Activated naive CD8-positive, alpha-beta T cell treated with anti-CD3 and anti-CD28 coated beads, Interleukin-2, amount 10 ng/mL, durations not matched to agents 7 days and 5 days (primary cell): ENCODE data around the gene EVX2. TPM values are rescaled to one million over a fixed set of nuclear protein-coding genes. Genes with fewer than 3 reads are reported as not detected.

Source experiments
- ATAC-seq: fragments of 150-1000 bp; cut with Tn5 transposase; one replicate; pipeline ENCODE4 v1.10.0; 2021; ENCODE audit warnings: low read depth, moderate library complexity
- POLR2A ChIA-PET: fragments of 350-600 bp; sonication (Branson Sonifier 250); formaldehyde crosslinking; loops from one replicate; lab custom pipeline; 2021; ENCODE audit warnings: antibody characterized with exemption; lab: Charles Lee
- DNase-seq: peaks from one replicate; pipeline ENCODE4 v3.0.0; 2021
- H3K27ac Mint-ChIP-seq: one replicate; pipeline ENCODE4 v1.8.0; 2022; ENCODE audit warnings: mild to moderate bottlenecking, mixed read lengths
- H3K27me3 Mint-ChIP-seq: one replicate; pipeline ENCODE4 v1.8.0; 2022; ENCODE audit warnings: mild to moderate bottlenecking, moderate library complexity, mixed read lengths
- H3K36me3 Mint-ChIP-seq: one replicate; pipeline ENCODE4 v1.8.0; 2021; ENCODE audit warnings: mild to moderate bottlenecking, mixed read lengths
- H3K4me1 Mint-ChIP-seq: one replicate; pipeline ENCODE4 v1.8.0; 2021; ENCODE audit warnings: mixed read lengths
- H3K4me3 Mint-ChIP-seq: one replicate; pipeline ENCODE4 v1.8.0; 2022; ENCODE audit warnings: mild to moderate bottlenecking, moderate library complexity, mixed read lengths
- H3K9me3 Mint-ChIP-seq: one replicate; pipeline ENCODE4 v1.8.0; 2021; ENCODE audit warnings: mixed read lengths
- total RNA-seq, 2 experiments: library from RNA; stranded (reverse); gene quantifications; one replicate each; pipeline ENCODE4 v1.2.3, GENCODE V29; 2021

EVX2 gene
- total RNA-seq, 2 experiments from 2014 or later = not detected

DNA sequence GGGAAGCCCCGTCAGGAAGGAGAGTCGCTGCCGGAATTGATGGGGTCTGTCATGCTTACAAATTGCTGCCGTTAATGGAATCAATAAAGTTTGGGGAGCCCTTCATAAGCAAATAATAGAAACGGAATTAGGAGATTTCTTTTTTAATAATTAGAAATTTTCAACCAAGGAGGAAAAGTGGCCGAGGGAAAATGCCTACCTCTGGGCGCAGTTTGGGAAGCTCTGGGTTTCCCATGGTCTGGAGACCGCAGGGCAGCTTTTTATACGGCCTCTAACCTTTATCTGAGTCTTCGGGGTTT is 1.3 kb downstream of the EVX2 start:
- Mint-ChIP-seq H3K27me3 (peaks cover 85% of the 10 kb centered on the region), H3K36me3 (peaks cover 10% of the 10 kb centered on the region), H3K27ac (peak overlapping the region; percentile 83), H3K9me3 (peaks cover 12% of the 10 kb centered on the region), H3K4me3 (no peak overlapping the region), H3K4me1 (peaks cover 7% of the 10 kb centered on the region)
- no peak for ATAC-seq
- DNase-seq = no peak
- POLR2A ChIA-PET = no interaction called here

DNA sequence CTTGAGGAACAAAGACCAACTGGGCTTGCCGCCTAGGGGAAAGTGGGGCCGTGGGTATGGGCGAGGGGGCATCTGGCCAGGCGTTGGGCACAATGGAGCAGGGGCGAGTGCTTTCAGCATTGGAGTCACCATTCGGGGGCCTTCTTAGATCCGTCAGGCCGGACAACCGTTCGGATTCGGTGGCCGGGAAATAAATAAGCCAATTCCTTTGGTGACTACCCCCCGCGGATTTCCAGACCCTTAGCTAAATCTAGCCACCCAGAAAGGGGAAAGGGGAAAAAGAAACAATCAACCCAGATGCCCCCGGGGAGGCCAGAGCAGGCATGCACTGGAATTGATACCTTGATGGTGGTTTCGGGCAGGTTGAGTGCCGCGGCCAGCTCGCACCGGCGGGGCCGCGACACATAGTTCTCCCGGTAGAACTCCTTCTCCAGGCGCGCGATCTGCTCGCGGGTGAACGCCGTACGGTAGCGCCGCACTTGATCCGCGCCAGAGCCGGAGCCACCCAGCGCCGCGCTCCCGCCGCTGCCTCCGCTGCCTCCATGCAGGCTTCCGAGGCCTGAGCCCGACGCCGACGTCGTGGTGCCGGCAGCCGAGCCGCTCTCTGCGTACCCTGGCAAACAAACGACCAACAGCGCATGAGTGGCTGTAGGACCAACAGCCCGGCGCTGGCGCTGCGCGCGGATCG is 1.8 kb downstream of the EVX2 start:
- ATAC-seq = no peak
- Mint-ChIP-seq H3K4me1 (peaks cover 7% of the 10 kb centered on the region), H3K27ac (peak overlapping the region; percentile 83), H3K36me3 (peaks cover 10% of the 10 kb centered on the region), H3K27me3 (peaks cover 85% of the 10 kb centered on the region), H3K9me3 (peaks cover 12% of the 10 kb centered on the region), H3K4me3 (peak overlapping the region; percentile 16)
- POLR2A ChIA-PET = no interaction called here
- peak; percentile 56 for DNase-seq

DNA sequence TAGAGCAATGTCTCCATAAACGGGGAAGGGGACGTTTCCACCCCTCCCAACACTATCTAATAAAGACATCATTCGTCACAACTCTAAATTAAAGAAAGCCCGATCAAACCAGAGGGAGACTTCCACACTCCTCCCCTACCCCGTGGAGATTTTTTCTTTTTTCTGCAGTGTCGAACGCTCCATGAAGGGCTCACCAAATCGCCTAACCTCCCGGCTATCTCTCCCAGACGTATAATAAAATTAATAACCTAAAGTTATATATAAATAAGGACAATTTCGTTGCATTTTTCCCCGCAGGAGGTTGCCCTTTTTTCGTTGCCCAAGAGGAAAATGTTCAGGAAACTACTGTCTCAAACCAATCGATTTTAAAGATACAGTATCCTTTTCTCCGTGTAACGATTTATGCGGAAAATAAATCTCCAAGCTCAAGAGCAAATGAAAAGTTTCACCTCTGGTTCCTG is 2.4 kb downstream of the EVX2 start:
- DNase-seq = no peak

DNA sequence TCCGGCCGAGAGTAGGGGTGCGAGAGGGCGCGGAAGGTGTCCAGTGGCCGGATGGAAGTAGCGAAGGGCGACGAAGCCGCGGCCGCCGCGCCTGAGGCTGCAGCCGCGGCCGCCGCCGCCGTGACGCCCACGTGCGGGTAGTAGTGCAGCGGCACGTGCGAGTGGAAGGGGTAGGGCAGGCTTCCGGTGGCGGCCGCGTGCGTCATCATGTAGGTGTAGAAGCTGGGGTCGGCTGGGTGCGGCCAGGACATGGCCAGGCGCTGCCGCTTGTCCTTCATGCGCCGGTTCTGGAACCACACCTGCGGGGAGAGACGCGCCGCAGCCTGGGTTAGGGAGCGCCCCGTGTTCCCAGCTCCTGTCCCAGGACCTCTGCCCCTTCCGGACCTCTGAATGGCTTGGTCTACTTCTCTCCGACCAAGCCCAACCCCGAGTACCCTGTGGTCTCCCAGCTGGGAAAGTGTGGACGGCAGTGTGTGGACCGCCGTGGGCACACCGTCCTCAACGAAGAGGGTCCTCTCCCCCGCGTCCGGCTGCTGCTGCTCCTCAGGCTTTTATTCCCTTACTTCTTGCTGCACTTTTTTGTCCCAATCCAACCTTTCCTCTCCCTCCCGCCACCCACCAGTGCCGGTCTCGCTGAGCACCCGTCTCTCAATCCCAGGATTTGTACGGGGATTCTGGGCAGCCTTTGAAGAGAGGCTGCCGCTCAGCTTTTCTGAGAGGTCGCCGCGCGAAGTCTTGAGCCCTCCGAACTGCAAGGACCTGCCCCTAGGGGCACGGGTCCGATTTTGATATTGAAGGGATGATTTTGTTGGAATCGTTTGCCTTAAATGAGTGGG is 3.0 kb downstream of the EVX2 start:
- DNase-seq (no peak), ATAC-seq (no peak)
- H3K4me3 Mint-ChIP-seq = no peak overlapping the region
- H3K36me3 Mint-ChIP-seq = peaks cover 10% of the 10 kb centered on the region
- H3K27me3 Mint-ChIP-seq = peaks cover 83% of the 10 kb centered on the region
- peaks cover 11% of the 10 kb centered on the region for H3K9me3 Mint-ChIP-seq
- POLR2A ChIA-PET = no interaction called here
- peaks cover 7% of the 10 kb centered on the region for H3K4me1 Mint-ChIP-seq
- peak overlapping the region; percentile 83 for H3K27ac Mint-ChIP-seq

More for the DNA sequence above, 2.4 kb downstream of the EVX2 start:
- Mint-ChIP-seq H3K27me3 (peaks cover 85% of the 10 kb centered on the region), H3K36me3 (peaks cover 10% of the 10 kb centered on the region), H3K4me3 (peak overlapping the region; percentile 16), H3K4me1 (peaks cover 7% of the 10 kb centered on the region), H3K9me3 (peaks cover 10% of the 10 kb centered on the region), H3K27ac (peak overlapping the region; percentile 83)
- no peak for ATAC-seq
- POLR2A ChIA-PET = no interaction called here

DNA sequence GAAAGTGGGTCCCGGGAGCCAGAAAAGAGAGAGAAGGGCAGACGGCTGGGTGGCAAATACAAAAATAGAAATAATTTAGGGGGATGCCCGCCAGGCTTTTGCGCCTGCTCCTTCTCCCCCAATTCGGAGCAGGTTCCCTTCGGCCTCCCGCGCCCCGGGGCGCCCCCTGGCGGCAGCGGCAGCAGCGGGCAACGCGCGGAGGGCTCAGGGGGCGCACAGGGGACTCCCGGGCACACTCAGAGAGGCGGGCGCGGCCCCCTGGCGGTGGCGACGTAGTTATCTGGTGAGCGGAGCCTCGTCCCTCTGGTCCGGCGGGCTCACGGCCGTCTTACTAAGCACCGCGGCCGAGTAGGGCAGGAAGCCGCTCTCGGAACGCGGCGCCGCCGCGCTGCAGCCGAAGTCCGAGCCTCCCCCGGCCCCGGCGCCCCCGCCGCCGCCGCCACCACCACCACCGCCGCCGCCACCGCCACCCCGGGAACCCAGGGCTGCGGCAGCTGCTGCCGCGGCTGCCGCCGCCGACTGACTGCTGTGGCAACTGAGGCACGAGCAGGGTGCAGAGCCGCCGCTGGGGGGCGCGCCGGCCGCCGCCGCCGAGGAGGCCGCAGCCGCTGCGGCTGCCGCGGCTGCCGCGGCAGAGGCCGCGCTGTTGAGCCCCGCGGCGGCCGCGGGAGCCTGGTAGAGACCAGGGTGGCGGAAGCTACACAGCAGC is 3.8 kb downstream of the EVX2 start:
- Mint-ChIP-seq H3K36me3 (peaks cover 9% of the 10 kb centered on the region), H3K27ac (peak overlapping the region; percentile 63), H3K27me3 (peaks cover 83% of the 10 kb centered on the region), H3K4me3 (peak overlapping the region; percentile 53), H3K9me3 (peaks cover 11% of the 10 kb centered on the region), H3K4me1 (peaks cover 7% of the 10 kb centered on the region)
- peak; percentile 57 for DNase-seq
- peak; percentile 47 for ATAC-seq
- POLR2A ChIA-PET = no interaction called here

DNA sequence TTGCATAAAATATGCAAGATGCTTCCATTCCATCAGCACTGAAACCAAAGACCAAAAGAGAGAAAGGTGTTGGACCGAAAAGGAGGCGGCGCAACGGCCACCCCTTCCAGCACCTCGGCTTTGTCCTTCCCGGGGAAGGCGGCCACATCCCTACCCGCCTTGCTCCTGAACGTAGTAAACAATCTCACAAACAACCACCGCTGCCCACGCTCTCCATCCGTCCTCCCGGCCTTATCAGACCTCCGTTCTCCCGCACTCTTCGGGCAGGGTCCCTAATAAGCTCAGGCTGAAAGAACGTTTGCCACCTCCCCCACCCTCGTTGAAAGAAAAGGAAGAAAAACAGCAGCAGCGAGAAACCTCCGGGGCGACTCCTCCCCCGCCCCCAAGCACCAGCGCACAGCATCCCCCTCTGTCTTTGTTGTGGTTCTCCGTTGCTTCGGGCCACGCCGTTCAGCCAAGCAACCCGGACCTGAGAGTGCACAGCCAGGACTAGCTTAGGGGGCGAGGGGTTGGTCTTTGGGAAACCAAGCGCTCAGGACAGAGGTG is 4.4 kb downstream of the EVX2 start:
- H3K27ac Mint-ChIP-seq = peak overlapping the region; percentile 63
- no peak for DNase-seq
- H3K4me1 Mint-ChIP-seq = peaks cover 7% of the 10 kb centered on the region
- peaks cover 9% of the 10 kb centered on the region for H3K36me3 Mint-ChIP-seq
- no peak for ATAC-seq
- POLR2A ChIA-PET = no interaction called here
- H3K4me3 Mint-ChIP-seq = peak overlapping the region; percentile 53
- H3K9me3 Mint-ChIP-seq = peaks cover 11% of the 10 kb centered on the region
- H3K27me3 Mint-ChIP-seq = peaks cover 83% of the 10 kb centered on the region

DNA sequence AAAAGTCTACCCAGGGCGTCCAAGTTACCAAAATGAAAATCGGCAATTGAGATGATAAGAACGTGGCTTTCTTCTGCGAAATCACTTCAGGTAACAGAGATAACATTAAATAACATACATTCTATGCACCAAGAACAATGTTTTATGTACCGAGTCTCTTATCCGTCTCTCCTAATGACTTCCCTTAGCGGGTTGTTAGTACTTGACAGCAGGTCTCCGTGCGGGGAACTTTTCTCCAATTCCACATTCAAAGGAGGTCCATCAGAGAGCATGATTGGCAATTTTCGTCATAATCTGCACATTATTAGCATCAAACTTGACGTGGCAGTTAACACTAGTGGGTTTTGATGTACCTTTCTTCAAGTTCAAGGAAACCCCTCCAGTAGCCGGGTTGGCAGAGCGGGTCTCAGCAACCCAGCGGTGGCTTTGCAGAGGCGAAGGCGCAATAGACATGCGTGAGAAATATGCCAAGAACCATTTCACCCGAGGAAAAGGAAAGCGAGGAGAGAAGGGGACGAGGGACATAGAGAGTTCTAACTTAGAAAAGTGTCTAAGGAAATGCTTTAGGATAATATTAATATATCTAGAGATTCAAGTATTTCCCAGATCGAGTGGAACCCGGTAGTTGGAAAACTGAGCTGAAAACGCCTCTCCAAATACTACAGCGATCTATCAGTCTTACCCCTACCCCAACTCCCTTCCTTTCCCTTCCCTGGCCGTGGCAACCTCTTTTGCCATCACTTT is 5.0 kb downstream of the EVX2 start:
- DNase-seq (no peak), ATAC-seq (no peak)
- H3K4me1 Mint-ChIP-seq = peaks cover 7% of the 10 kb centered on the region
- H3K4me3 Mint-ChIP-seq = peak overlapping the region; percentile 53
- POLR2A ChIA-PET = no interaction called here
- H3K27me3 Mint-ChIP-seq = peaks cover 81% of the 10 kb centered on the region
- H3K9me3 Mint-ChIP-seq = peaks cover 11% of the 10 kb centered on the region
- peaks cover 9% of the 10 kb centered on the region for H3K36me3 Mint-ChIP-seq
- peak overlapping the region; percentile 63 for H3K27ac Mint-ChIP-seq

DNA sequence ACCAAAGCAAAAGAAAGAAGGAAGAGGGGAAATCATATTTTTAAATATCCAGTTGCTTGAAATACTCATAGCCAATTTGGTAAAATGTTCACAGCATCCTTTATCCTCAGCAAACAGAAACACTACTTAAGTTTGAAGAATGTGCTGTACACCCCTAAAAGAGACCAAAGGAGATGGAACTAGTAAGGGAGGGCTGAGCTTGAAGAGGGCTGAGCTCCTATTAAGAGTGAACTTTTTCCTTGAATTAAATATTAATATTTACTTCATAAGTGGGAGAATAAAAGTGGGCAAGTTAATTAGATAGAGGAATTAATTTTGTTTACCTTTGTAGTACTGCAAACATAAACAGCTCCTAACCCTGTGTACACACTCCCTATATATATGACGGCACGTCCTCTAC is 7.0 kb downstream of the EVX2 start:
- Mint-ChIP-seq H3K4me3 (no peak overlapping the region), H3K27ac (no peak overlapping the region), H3K4me1 (peaks cover 7% of the 10 kb centered on the region), H3K27me3 (peaks cover 84% of the 10 kb centered on the region), H3K36me3 (peaks cover 5% of the 10 kb centered on the region), H3K9me3 (peaks cover 10% of the 10 kb centered on the region)
- ATAC-seq (no peak), DNase-seq (no peak)
- POLR2A ChIA-PET = no interaction called here

DNA sequence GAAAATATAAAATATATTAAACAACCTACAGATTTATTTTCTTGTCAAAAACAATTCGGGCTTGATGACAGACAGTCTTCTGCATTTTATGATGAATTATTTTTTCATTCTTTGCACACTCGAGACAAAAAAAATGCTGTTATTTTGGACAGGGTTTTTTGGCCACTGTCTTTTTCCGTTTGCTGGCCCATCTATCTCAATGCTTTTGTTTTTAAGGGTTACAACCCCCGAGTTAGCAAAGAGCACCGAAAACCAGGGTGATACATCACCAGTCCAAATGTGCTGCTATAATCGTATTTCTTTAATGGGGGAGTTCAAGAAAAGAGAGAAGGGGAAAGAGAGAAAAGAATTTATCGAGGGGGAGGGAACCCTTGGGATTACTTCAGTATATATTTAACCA is 7.7 kb downstream of the EVX2 start:
- Mint-ChIP-seq H3K4me3 (no peak overlapping the region), H3K4me1 (peaks cover 6% of the 10 kb centered on the region), H3K27me3 (peaks cover 84% of the 10 kb centered on the region), H3K9me3 (peaks cover 10% of the 10 kb centered on the region), H3K27ac (no peak overlapping the region), H3K36me3 (peaks cover 4% of the 10 kb centered on the region)
- DNase-seq (no peak), ATAC-seq (no peak)
- POLR2A ChIA-PET = no interaction called here

DNA sequence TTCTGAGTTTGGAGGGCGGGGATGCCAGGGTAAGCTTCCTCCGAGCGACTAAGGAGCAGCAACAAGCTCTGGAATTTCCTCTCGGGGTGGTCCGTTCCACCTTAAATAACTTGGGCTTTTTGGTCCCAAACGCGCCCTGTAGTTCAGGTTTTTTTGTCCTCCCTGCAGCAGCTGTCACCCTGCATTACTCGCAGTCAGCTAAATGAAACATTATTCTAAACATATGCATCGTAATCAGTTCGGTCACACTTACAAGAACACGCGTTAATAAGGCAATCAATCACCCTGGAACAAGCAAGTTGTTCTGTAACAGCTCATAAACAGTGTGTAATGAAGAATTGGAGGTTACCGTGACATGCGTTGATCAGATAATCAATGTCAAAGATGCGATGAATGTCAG is 8.3 kb downstream of the EVX2 start:
- no peak overlapping the region for H3K27ac Mint-ChIP-seq
- peaks cover 10% of the 10 kb centered on the region for H3K9me3 Mint-ChIP-seq
- peaks cover 4% of the 10 kb centered on the region for H3K36me3 Mint-ChIP-seq
- no peak for DNase-seq
- peaks cover 85% of the 10 kb centered on the region for H3K27me3 Mint-ChIP-seq
- peaks cover 5% of the 10 kb centered on the region for H3K4me1 Mint-ChIP-seq
- ATAC-seq = no peak
- POLR2A ChIA-PET = no interaction called here
- no peak overlapping the region for H3K4me3 Mint-ChIP-seq

DNA sequence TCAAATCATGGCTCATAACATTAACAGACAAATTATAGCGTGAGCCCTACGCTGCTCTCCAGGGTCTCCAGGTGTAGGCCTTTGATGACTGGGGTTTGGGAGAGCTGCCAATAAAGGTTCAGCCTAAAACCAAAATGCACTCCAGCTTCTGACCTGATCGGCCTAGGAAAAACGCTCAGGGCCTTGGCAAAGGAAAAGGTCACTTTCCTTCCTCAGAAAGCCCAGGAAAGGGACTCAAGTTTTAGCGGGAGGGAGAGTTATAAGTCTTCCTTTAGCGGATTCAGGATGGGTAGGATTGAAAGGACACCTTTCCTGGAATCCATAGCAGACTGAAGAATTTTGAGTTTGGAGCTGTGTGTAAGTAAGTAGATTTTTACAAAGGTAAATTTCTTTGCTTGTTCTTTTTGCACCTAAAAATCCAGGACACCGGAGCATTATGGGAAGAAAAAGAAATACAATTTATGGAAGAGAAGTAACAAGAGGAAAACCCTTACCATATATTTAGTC is 8.8 kb downstream of the EVX2 start:
- Mint-ChIP-seq H3K27me3 (peaks cover 90% of the 10 kb centered on the region), H3K36me3 (peaks cover 4% of the 10 kb centered on the region), H3K9me3 (peaks cover 10% of the 10 kb centered on the region), H3K4me3 (no peak overlapping the region), H3K4me1 (peaks cover 5% of the 10 kb centered on the region), H3K27ac (no peak overlapping the region)
- POLR2A ChIA-PET = no interaction called here
- ATAC-seq (no peak), DNase-seq (no peak)

DNA sequence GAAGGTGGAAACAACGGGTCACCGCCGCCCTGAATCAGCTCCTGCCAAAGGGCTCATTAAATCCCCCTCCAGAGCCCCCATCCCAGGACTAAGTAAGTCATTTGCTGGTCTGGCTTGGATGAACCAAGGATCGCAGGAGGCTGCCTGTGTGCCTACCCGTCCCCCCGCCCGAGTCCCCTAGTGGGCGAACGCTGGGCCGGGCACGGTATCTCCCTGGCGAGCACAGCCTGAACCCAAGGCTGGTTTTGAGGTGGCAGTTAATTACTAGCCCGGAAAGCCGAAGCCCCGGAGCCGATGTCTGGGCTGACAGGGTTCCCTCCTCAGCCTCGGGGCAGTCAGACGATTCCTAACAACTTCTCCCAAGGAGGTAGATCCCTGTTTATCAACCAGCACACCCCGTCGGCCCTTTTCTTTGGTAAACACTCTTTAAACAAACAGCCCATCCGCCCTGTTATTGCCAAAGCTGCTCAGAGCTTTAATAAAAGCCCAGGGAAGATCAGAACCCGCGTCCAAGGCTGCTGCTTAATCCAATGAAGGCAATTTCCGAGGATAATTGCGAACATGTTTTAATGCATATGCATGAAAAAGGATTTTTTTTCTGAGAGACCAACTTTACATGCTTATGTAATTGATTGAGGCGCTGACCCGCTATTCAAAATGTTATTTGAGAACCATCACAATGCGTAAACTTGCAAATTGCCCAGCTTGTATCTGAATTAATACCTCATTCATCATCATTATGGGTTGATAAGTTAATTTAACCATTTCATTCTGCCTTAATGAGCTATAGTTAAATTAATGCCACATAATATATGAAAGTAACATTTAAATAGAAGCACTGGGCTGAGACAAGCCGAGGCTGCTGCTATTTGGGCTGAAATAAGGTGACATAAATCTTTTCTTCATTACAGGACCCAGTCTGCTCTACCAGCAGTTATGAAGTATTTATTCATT is 10.5 kb downstream of the EVX2 start:
- Mint-ChIP-seq H3K9me3 (peaks cover 1% of the 10 kb centered on the region), H3K36me3 (peaks cover under 1% of the 10 kb centered on the region), H3K4me3 (no peak overlapping the region), H3K27ac (no peak overlapping the region), H3K4me1 (peaks cover 3% of the 10 kb centered on the region), H3K27me3 (peaks cover 92% of the 10 kb centered on the region)
- ATAC-seq (no peak), DNase-seq (no peak)
- POLR2A ChIA-PET = no interaction called here
